Fibroblast of the aortic adventitia (primary cell): ENCODE measurements around the gene RABGAP1L. TPM values are rescaled to one million over a fixed set of nuclear protein-coding genes. Genes with fewer than 3 reads are reported as not detected.
A peak's percentile ranks its signal among the peaks of the same experiment; 100 is the strongest.

Experiments
- DNase-seq: peaks from one replicate; pipeline ENCODE4 v3.0.0-alpha.2; 2010; ENCODE audit warnings: low read depth
- H3K4me3 ChIP-seq: 2 replicates; pipeline ENCODE4 v1.5.1; 2011; ENCODE audit warnings: low read depth, mild to moderate bottlenecking, control low read depth, low read length, moderate library complexity
- total RNA-seq: library from RNA; depleted of rRNA; stranded (reverse); fragments of >200 nt; gene quantifications from 2 replicates; pipeline ENCODE4 v1.2.3, GENCODE V29; 2012; ENCODE audit warnings: low replicate concordance
- TF ChIP-seq, protein P1 (sequence below): IDR thresholded peaks from 2 replicates; pipeline ENCODE4 v1.5.1; 2011; ENCODE audit warnings: mild to moderate bottlenecking, low read length, control low read depth, inconsistent platforms; ENCODE audit not compliant: insufficient read depth

Gene RABGAP1L
- total RNA-seq, 1 donor = 39.9 TPM

DNA sequence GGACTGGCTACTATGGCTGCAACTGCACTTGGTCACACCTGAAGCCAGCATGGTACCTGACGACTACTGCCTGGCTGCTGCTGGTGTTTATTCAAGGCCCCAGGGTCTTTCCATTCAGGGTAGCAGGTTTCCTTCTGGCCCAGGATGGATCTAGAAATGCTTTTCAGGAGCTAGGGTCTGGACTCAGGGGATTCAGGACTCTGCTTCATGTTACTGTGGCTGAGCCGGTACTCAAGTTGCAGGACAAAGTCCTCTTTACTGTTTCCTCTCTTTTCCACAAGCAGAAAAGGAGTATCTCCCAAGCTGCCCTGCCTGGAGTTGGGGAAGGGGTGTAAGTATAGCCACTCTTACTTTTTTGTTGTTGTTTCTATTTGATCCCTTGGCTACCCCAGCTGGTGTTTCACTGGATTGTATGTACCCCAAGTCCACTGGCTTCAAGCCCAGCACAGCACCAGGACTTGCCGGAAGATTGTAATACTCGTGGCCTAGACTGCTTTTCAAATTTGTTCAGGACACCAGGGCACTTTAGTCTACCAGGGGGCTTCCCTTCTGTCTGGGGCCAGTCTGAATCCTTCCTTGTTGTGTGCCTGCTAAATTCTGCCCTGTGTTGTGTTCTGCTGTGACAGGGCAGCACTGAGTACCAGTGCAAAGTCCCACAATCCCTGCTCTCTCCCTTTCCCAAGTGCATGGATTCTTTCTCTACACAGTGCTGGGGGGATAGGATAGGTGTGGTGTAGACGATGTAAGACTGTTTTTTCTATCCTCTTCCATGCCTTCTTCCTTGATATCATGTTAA, 536.9 kb downstream of the RABGAP1L start:
- no peak for DNase-seq
- H3K4me3 ChIP-seq = no peak overlapping the region
- TF ChIP-seq, protein P1, sequence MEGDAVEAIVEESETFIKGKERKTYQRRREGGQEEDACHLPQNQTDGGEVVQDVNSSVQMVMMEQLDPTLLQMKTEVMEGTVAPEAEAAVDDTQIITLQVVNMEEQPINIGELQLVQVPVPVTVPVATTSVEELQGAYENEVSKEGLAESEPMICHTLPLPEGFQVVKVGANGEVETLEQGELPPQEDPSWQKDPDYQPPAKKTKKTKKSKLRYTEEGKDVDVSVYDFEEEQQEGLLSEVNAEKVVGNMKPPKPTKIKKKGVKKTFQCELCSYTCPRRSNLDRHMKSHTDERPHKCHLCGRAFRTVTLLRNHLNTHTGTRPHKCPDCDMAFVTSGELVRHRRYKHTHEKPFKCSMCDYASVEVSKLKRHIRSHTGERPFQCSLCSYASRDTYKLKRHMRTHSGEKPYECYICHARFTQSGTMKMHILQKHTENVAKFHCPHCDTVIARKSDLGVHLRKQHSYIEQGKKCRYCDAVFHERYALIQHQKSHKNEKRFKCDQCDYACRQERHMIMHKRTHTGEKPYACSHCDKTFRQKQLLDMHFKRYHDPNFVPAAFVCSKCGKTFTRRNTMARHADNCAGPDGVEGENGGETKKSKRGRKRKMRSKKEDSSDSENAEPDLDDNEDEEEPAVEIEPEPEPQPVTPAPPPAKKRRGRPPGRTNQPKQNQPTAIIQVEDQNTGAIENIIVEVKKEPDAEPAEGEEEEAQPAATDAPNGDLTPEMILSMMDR = no peak

DNA sequence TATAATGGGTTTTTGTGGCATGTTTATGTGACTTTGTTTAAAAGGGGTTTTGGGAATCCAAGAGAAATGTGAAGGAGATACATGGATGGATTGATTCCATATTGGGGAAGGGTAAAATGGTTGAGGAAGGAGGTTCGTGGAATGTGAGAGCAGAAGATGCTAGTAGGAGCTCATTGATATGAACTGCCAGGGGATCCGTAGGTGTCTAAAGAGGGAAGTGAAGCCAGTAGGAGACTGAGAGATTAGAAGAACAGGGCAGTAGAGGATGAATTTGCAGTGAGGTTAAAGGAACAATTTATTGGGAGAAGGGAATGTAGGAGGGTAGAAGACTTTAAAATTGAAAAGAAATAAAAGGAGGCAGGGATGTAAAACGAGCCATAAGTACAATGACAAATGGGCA, 541.0 kb downstream of the RABGAP1L start:
- no peak overlapping the region for H3K4me3 ChIP-seq
- no peak for DNase-seq
- TF ChIP-seq, protein P1 = no peak

DNA sequence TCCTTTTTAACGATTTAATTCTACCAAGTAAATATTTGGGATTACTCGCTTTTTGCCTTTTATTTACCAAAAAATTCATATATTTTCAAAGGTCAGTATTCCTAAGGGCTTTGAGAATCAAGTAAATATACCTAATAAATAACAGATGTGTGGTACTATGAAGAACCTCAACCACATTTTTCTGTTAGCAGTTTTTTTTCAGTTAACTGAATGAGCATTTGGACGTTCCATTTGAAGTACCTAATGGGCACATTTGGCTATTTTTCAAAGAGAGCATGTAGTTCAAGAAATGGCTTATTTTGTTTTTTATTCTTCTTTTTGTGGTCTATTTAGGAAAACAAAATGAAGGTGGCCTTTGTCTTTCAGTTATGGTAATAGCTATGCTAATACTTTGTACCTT, 541.5 kb downstream of the RABGAP1L start:
- DNase-seq = peak; percentile 15
- no peak overlapping the region for H3K4me3 ChIP-seq
- TF ChIP-seq, protein P1 = no peak

DNA sequence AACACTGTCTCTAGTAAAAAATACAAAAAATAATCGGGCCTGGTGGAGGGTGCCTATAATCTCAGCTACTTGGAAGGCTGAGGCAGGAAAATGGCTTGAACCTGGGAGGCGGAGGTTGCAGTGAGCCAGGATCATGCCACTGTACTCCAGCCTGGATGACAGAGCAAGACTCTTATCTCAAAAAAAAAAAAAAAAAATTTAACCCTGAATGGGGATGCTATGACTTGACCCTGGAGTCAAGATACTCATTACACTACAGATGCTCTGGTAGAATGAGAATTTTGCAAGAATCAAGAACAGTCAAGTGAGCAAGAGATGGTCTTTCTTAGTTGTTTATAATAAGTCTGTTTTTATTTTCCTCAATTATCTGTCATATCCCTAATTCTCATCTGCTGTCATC, 542.2 kb downstream of the RABGAP1L start:
- DNase-seq = no peak

DNA sequence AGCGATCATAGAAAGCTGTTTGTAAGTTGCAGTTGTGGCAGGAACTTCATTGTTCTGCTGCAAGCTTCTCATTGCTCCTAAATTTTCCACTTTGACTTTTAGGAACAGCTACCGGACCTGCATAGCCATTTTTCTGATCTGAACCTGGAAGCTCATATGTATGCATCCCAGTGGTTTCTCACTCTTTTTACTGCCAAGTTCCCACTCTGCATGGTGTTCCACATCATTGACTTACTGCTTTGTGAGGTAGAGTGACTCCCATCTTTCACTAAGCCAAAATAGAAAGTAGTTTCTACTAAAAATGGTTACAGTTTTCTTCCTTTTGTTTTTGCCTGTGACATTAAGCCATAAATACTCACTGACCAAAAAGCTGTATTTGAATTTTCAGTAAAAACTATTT, 542.7 kb downstream of the RABGAP1L start:
- TF ChIP-seq, protein P1 = no peak
- H3K4me3 ChIP-seq = no peak overlapping the region
- DNase-seq = no peak

More for the DNA sequence above, 542.2 kb downstream of the RABGAP1L start:
- no peak overlapping the region for H3K4me3 ChIP-seq
- TF ChIP-seq, protein P1 = no peak

DNA sequence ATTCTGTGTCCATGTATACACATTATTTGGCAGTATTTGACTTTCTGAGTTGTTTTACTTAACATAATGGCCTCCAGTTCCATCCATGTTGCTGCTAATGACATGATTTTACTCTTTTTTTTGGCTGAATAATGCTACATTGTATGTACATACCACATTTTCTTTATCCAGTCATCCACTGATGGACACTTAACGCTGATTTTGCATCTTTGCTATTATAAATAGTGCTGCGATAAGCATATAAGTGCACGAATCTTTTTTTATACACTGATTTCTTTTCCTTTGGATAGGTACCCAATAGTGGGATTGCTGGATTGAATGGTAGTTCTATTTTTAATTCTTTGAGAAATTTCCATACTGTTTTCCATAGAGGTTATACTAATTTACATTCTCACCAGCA, 544.0 kb downstream of the RABGAP1L start:
- TF ChIP-seq, protein P1 = no peak
- H3K4me3 ChIP-seq = no peak overlapping the region
- DNase-seq = no peak

DNA sequence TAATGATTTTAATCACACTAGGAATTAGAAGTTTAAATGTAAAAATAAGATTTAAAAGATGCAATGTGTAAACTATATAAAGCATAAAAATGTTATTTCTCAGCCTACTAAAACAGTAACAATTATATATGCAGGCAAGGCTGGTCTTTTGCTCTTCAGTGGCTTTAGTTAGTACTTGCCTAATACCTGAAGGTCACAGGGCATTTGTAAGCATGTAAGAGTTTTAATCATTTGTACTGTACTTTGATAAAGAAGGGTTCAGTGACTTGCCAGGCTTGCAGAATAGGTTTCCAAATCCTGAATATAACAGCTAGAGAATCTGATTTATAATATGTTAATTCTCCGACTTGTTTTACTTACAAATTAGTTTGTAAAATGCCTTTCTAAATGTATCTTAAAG, 545.0 kb downstream of the RABGAP1L start:
- H3K4me3 ChIP-seq = no peak overlapping the region
- TF ChIP-seq, protein P1 = no peak
- no peak for DNase-seq
